SK-N-SH (cell line): ENCODE data around the gene TP53I11. TPM values are rescaled to one million over a fixed set of nuclear protein-coding genes. Genes with fewer than 3 reads are reported as not detected.

Experiments used
- CTCF ChIA-PET: fragments of 300-600, 350-600 bp; formaldehyde crosslinking; extraction: SDS; loops from one replicate; lab custom pipeline; 2021; lab: Yijun Ruan, JAX
- POLR2A ChIA-PET: fragments of 350-600 bp; sonication (Branson Sonifier 250); formaldehyde crosslinking; extraction: SDS; loops from one replicate; lab custom pipeline; 2020; ENCODE audit warnings: antibody characterized with exemption, inconsistent platforms; lab: Yijun Ruan, JAX
- DNase-seq: peaks from one replicate; pipeline ENCODE4 v3.0.0; 2012
- H2AFZ ChIP-seq: fragments of 200-600 bp; sonication (generic); 2 replicates; pipeline ENCODE4 v1.8.1; 2016; ENCODE audit warnings: antibody characterized with exemption, mild to moderate bottlenecking, low read depth
- H3F3A ChIP-seq: fragments of 200-600 bp; sonication (generic); replicated peaks from 2 replicates; pipeline ENCODE3; 2016; ENCODE audit warnings: antibody characterized with exemption, mild to moderate bottlenecking; ENCODE audit not compliant: insufficient read depth
- H3K27ac ChIP-seq, 2 experiments: fragments of 200-500 bp in 1 of 2; fragments of 200-600 bp in 1 of 2; sonication (Bioruptor generic) in 1 of 2; sonication (generic), shearing (Covaris generic) in 1 of 2; 2 replicates each; pipeline versions ENCODE4 v1.5.1 to v1.6.1; 2014 to 2016; ENCODE audit warnings: low read depth in 2 of 2, inconsistent platforms in 1 of 2, low read length in 1 of 2, mild to moderate bottlenecking in 1 of 2, mixed read lengths in 1 of 2
- H3K27me3 ChIP-seq: fragments of 200-600 bp; sonication (generic), shearing (Covaris generic); 2 replicates; pipeline ENCODE4 v1.6.1; 2016; ENCODE audit warnings: mixed run types; ENCODE audit not compliant: insufficient read depth
- H3K36me3 ChIP-seq, 2 experiments: fragments of 200-500 bp in 1 of 2; fragments of 200-600 bp in 1 of 2; sonication (Bioruptor generic) in 1 of 2; sonication (generic) in 1 of 2; replicated peaks in 1 of 2; 2 replicates each; pipeline versions ENCODE3 to v1.5.1; 2014 to 2016; ENCODE audit warnings: low read length in 1 of 2, mild to moderate bottlenecking in 1 of 2; ENCODE audit not compliant: insufficient read depth in 2 of 2, control insufficient read depth in 1 of 2
- H3K4me1 ChIP-seq, 2 experiments: fragments of 200-500 bp in 1 of 2; fragments of 200-600 bp in 1 of 2; sonication (Bioruptor generic) in 1 of 2; sonication (generic), shearing (Covaris generic) in 1 of 2; 2 replicates each; pipeline versions ENCODE4 v1.5.1 to v1.6.1; 2014 to 2016; ENCODE audit warnings: low read depth in 1 of 2, low read length in 1 of 2, mixed run types in 1 of 2; ENCODE audit not compliant: insufficient read depth in 2 of 2, control insufficient read depth in 1 of 2
- H3K4me2 ChIP-seq: fragments of 200-600 bp; sonication (generic), shearing (Covaris generic); 2 replicates; pipeline ENCODE4 v1.6.1; 2017; ENCODE audit warnings: mixed run types
- H3K4me3 ChIP-seq, 2 experiments: fragments of 200-500 bp in 1 of 2; fragments of 200-600 bp in 1 of 2; sonication (Bioruptor generic) in 1 of 2; sonication (generic), shearing (Covaris generic) in 1 of 2; 2 replicates each; pipeline versions ENCODE4 v1.5.1 to v1.8.1; 2014 to 2016; ENCODE audit warnings: low read depth in 2 of 2, inconsistent platforms in 1 of 2, low read length in 1 of 2, mild to moderate bottlenecking in 1 of 2, mixed read lengths in 1 of 2, moderate library complexity in 1 of 2
- H3K79me2 ChIP-seq: fragments of 200-600 bp; sonication (generic); 2 replicates; pipeline ENCODE4 v1.8.1; 2017; ENCODE audit warnings: mild to moderate bottlenecking; ENCODE audit not compliant: insufficient read depth
- H3K9ac ChIP-seq: fragments of 200-600 bp; sonication (generic); 2 replicates; pipeline ENCODE4 v1.6.1; 2017; ENCODE audit warnings: mixed run types
- H3K9me2 ChIP-seq: fragments of 200-600 bp; sonication (generic); 2 replicates; pipeline ENCODE4 v1.6.1; 2017; ENCODE audit warnings: mixed run types
- H3K9me3 ChIP-seq: fragments of 200-600 bp; sonication (generic); 2 replicates; pipeline ENCODE4 v1.6.1; 2017; ENCODE audit warnings: mixed run types, mild to moderate bottlenecking, moderate library complexity
- H4K20me1 ChIP-seq: fragments of 200-600 bp; sonication (generic); 2 replicates; pipeline ENCODE4 v1.6.1; 2017; ENCODE audit warnings: mild to moderate bottlenecking, mixed run types; ENCODE audit not compliant: insufficient read depth
- FOSL2 ChIP-seq: IDR thresholded peaks from 2 replicates; pipeline ENCODE4 v1.4.0; 2012; ENCODE audit warnings: low read depth, mild to moderate bottlenecking, moderate library complexity, borderline replicate concordance
- NFIC ChIP-seq: IDR thresholded peaks from 2 replicates; pipeline ENCODE4 v1.4.0; 2012; ENCODE audit warnings: borderline replicate concordance
- NRF1 ChIP-seq: IDR thresholded peaks from 2 replicates; pipeline ENCODE4 v1.6.1; 2012; ENCODE audit warnings: low read depth, mild to moderate bottlenecking, low read length
- RAD21 ChIP-seq: IDR thresholded peaks from 2 replicates; pipeline ENCODE4 v1.6.1; 2012; ENCODE audit warnings: mild to moderate bottlenecking, low read length
- RXRA ChIP-seq: IDR thresholded peaks from 2 replicates; pipeline ENCODE4 v1.4.0; 2012; ENCODE audit warnings: low read depth, mild to moderate bottlenecking, borderline replicate concordance
- SIN3A ChIP-seq: IDR thresholded peaks from 2 replicates; pipeline ENCODE4 v1.6.1; 2012; ENCODE audit warnings: low read depth, mild to moderate bottlenecking, low read length, moderate library complexity, borderline replicate concordance
- WGBS: methylation state at CpG from one replicate; pipeline ENCODE4 v1.1.6; 2017; ENCODE audit warnings: low lambda C conversion rate; 5-methylcytosine and 5-hydroxymethylcytosine counted together
- polyA plus RNA-seq, 3 experiments: library from polyadenylated mRNA; depleted of rRNA; stranded (reverse); fragments of >200 nt; gene quantifications; 2 replicates each; pipeline ENCODE4 v1.2.3, GENCODE V29; 2012
- TF ChIP-seq, protein P1 (sequence below): fragments of 200-600 bp; sonication (generic); IDR thresholded peaks from 2 replicates; pipeline ENCODE4 v1.6.1; 2017; ENCODE audit warnings: antibody characterized with exemption, mild to moderate bottlenecking, moderate library complexity
- TF ChIP-seq, protein P2 (sequence below): IDR thresholded peaks from 2 replicates; pipeline ENCODE4; 2012
- TF ChIP-seq, protein P3 (sequence below): IDR thresholded peaks from 2 replicates; pipeline ENCODE4 v1.6.1; 2012; ENCODE audit warnings: mild to moderate bottlenecking, low read depth, low read length, moderate library complexity
- TF ChIP-seq, protein P4 (sequence below): fragments of 150-350 bp; IDR thresholded peaks from 2 replicates; pipeline ENCODE4 v1.6.1; 2016; ENCODE audit warnings: mild to moderate bottlenecking, low read depth, low read length

The TP53I11 gene
- polyA plus RNA-seq, 1 of the 3 experiments (the other 2 are of a cell fraction): 6.6 TPM

DNA sequence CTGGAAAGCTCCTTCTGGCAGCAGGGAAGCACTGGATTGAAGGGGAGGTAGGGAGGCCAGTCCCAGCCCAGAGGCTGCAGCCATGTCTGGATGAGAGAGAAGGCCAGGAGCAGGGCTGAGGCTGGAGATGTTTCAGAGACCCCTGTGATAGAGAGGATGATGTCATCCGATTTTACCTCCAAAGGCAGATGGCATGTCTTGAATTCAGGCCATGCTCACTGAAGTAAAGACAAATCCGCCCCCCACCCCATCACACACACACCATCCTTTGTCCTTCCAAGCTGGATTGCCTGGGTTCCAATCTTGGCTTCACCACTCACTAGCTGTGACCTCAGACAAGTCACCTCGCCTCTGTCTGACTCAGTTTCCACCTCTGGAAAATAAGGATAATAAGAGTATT is 47.2 kb downstream of the TP53I11 start:
- H3K27me3 ChIP-seq: peaks cover 5% of the 10 kb centered on the region; the same call in 1 of the 2 replicates
- POLR2A ChIA-PET: no interaction called here
- no peaks in the 10 kb centered on the region for H3K9me3 ChIP-seq
- no peak overlapping the region for H3K4me2 ChIP-seq
- no peak overlapping the region for H3K27ac ChIP-seq
- 39% methylated on average over 2 of the region's 3 CpGs for WGBS
- H3K9ac ChIP-seq: no peak overlapping the region
- no peak overlapping the region for H2AFZ ChIP-seq
- H3K79me2 ChIP-seq: no peaks in the 10 kb centered on the region
- TF ChIP-seq, protein P1, sequence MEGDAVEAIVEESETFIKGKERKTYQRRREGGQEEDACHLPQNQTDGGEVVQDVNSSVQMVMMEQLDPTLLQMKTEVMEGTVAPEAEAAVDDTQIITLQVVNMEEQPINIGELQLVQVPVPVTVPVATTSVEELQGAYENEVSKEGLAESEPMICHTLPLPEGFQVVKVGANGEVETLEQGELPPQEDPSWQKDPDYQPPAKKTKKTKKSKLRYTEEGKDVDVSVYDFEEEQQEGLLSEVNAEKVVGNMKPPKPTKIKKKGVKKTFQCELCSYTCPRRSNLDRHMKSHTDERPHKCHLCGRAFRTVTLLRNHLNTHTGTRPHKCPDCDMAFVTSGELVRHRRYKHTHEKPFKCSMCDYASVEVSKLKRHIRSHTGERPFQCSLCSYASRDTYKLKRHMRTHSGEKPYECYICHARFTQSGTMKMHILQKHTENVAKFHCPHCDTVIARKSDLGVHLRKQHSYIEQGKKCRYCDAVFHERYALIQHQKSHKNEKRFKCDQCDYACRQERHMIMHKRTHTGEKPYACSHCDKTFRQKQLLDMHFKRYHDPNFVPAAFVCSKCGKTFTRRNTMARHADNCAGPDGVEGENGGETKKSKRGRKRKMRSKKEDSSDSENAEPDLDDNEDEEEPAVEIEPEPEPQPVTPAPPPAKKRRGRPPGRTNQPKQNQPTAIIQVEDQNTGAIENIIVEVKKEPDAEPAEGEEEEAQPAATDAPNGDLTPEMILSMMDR: no peak
- no peak for TF ChIP-seq RAD21
- no peak for TF ChIP-seq NFIC
- TF ChIP-seq, protein P2, sequence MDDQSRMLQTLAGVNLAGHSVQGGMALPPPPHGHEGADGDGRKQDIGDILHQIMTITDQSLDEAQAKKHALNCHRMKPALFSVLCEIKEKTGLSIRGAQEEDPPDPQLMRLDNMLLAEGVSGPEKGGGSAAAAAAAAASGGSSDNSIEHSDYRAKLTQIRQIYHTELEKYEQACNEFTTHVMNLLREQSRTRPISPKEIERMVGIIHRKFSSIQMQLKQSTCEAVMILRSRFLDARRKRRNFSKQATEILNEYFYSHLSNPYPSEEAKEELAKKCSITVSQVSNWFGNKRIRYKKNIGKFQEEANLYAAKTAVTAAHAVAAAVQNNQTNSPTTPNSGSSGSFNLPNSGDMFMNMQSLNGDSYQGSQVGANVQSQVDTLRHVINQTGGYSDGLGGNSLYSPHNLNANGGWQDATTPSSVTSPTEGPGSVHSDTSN: no peak
- TF ChIP-seq, protein P3, sequence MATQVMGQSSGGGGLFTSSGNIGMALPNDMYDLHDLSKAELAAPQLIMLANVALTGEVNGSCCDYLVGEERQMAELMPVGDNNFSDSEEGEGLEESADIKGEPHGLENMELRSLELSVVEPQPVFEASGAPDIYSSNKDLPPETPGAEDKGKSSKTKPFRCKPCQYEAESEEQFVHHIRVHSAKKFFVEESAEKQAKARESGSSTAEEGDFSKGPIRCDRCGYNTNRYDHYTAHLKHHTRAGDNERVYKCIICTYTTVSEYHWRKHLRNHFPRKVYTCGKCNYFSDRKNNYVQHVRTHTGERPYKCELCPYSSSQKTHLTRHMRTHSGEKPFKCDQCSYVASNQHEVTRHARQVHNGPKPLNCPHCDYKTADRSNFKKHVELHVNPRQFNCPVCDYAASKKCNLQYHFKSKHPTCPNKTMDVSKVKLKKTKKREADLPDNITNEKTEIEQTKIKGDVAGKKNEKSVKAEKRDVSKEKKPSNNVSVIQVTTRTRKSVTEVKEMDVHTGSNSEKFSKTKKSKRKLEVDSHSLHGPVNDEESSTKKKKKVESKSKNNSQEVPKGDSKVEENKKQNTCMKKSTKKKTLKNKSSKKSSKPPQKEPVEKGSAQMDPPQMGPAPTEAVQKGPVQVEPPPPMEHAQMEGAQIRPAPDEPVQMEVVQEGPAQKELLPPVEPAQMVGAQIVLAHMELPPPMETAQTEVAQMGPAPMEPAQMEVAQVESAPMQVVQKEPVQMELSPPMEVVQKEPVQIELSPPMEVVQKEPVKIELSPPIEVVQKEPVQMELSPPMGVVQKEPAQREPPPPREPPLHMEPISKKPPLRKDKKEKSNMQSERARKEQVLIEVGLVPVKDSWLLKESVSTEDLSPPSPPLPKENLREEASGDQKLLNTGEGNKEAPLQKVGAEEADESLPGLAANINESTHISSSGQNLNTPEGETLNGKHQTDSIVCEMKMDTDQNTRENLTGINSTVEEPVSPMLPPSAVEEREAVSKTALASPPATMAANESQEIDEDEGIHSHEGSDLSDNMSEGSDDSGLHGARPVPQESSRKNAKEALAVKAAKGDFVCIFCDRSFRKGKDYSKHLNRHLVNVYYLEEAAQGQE: no peak
- no peak for TF ChIP-seq RXRA
- no peak for TF ChIP-seq SIN3A
- TF ChIP-seq NRF1: no peak
- TF ChIP-seq FOSL2: no peak
- TF ChIP-seq, protein P4, sequence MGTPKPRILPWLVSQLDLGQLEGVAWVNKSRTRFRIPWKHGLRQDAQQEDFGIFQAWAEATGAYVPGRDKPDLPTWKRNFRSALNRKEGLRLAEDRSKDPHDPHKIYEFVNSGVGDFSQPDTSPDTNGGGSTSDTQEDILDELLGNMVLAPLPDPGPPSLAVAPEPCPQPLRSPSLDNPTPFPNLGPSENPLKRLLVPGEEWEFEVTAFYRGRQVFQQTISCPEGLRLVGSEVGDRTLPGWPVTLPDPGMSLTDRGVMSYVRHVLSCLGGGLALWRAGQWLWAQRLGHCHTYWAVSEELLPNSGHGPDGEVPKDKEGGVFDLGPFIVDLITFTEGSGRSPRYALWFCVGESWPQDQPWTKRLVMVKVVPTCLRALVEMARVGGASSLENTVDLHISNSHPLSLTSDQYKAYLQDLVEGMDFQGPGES: no peak
- no peaks in the 10 kb centered on the region for H3K9me2 ChIP-seq
- no peaks in the 10 kb centered on the region for H3F3A ChIP-seq
- H3K4me1 ChIP-seq: peaks cover 0 to 8% of the 10 kb centered on the region in 2 experiments; a peak in 1 of 4 replicates
- DNase-seq: no peak
- H4K20me1 ChIP-seq: no peaks in the 10 kb centered on the region
- CTCF ChIA-PET: interaction anchor here (0.7 to 4.0 kb wide), 5 partner anchors 9 to 282 kb away, joined by 4 to 19 read pairs (median 5); no protein-coding TSS in a partner anchor
- no peaks in the 10 kb centered on the region for H3K36me3 ChIP-seq
- no peak overlapping the region for H3K4me3 ChIP-seq
